Immature natural killer cell (primary cell): ENCODE results near the gene LANCL2. TPM values are rescaled to one million over a fixed set of nuclear protein-coding genes. Genes with fewer than 3 reads are reported as not detected.
A peak's percentile ranks its signal among the peaks of the same experiment; 100 is the strongest.

Source experiments
- DNase-seq, 3 donors: peaks; one replicate each; pipeline ENCODE4 v3.0.0; 2022; ENCODE audit warnings: mixed read lengths in 1 of 3
- H3K27ac Mint-ChIP-seq, 6 donors: one replicate each; pipeline ENCODE4 v1.8.0; 2020; ENCODE audit warnings: mixed read lengths in 6 of 6, mild to moderate bottlenecking in 5 of 6, inconsistent platforms in 4 of 6, moderate library complexity in 3 of 6
- H3K27me3 Mint-ChIP-seq, 3 donors: one replicate each; pipeline ENCODE4 v1.8.0; 2020 to 2021; ENCODE audit warnings: low read depth in 3 of 3, mild to moderate bottlenecking in 3 of 3, mixed read lengths in 3 of 3, moderate library complexity in 3 of 3, inconsistent platforms in 1 of 3
- H3K36me3 Mint-ChIP-seq, 3 donors: one replicate each; pipeline ENCODE4 v1.8.0; 2020; ENCODE audit warnings: mixed read lengths in 3 of 3, inconsistent platforms in 2 of 3, mild to moderate bottlenecking in 2 of 3
- H3K4me1 Mint-ChIP-seq, 2 donors: one replicate each; pipeline ENCODE4 v1.8.0; 2020; ENCODE audit warnings: inconsistent platforms in 2 of 2, mild to moderate bottlenecking in 2 of 2, mixed read lengths in 2 of 2, moderate library complexity in 1 of 2
- H3K4me3 Mint-ChIP-seq, 5 donors: one replicate each; pipeline ENCODE4 v1.8.0; 2020; ENCODE audit warnings: mild to moderate bottlenecking in 5 of 5, mixed read lengths in 5 of 5, inconsistent platforms in 3 of 5, moderate library complexity in 3 of 5
- H3K9me3 Mint-ChIP-seq, 6 donors: one replicate each; pipeline ENCODE4 v1.8.0; 2020; ENCODE audit warnings: mild to moderate bottlenecking in 6 of 6, mixed read lengths in 6 of 6, inconsistent platforms in 4 of 6, moderate library complexity in 3 of 6
- polyA plus RNA-seq, 3 donors: library from polyadenylated mRNA; unstranded; fragments of 300-500 nt; fragmentation: Illumina TruSeq; gene quantifications; one replicate each; pipeline ENCODE4 v1.2.3, GENCODE V29; 2021

Gene LANCL2
- polyA plus RNA-seq, 3 donors from 2014 or later: 5.6 to 9.5 (median 5.8) TPM

- Mint-ChIP-seq H3K9me3 (no peaks in the 10 kb centered on the region), H3K36me3 (no peaks in the 10 kb centered on the region), H3K4me1 (peaks cover 12 to 30% of the 10 kb centered on the region in 2 donors), H3K27ac (peak overlapping the region; percentile 62 to 99 (median 96)), H3K27me3 (peaks cover 5 to 20% (median 6%) of the 10 kb centered on the region in 3 donors), H3K4me3 (peak overlapping the region; percentile 54 to 96 (median 92))
- no peak for DNase-seq
Observed at GRCh38 chr7:55367283-55367840, 2.2 kb downstream of the LANCL2 start.

GRCh38 chr7:55369427-55370400 lies 4.6 kb downstream of the LANCL2 start:
- H3K9me3 Mint-ChIP-seq: no peaks in the 10 kb centered on the region
- H3K4me1 Mint-ChIP-seq: peaks cover 6 to 26% of the 10 kb centered on the region in 2 donors
- peaks cover 0 to 3% (median 0%) of the 10 kb centered on the region in 3 donors for H3K36me3 Mint-ChIP-seq
- no peak overlapping the region for H3K4me3 Mint-ChIP-seq
- H3K27ac Mint-ChIP-seq: no peak overlapping the region
- DNase-seq: no peak
- peaks cover 5 to 20% (median 6%) of the 10 kb centered on the region in 3 donors for H3K27me3 Mint-ChIP-seq

GRCh38 chr7:55374213-55374612 lies 9.1 kb downstream of the LANCL2 start:
- no peak overlapping the region for H3K27ac Mint-ChIP-seq
- no peaks in the 10 kb centered on the region for H3K4me1 Mint-ChIP-seq
- H3K36me3 Mint-ChIP-seq: peaks cover 0 to 3% (median 0%) of the 10 kb centered on the region in 3 donors
- H3K4me3 Mint-ChIP-seq: no peak overlapping the region
- DNase-seq: no peak
- H3K9me3 Mint-ChIP-seq: no peaks in the 10 kb centered on the region
- H3K27me3 Mint-ChIP-seq: no peaks in the 10 kb centered on the region

GRCh38 chr7:55375237-55375636 lies 10.1 kb downstream of the LANCL2 start:
- Mint-ChIP-seq H3K4me3 (no peak overlapping the region), H3K36me3 (peaks cover 0 to 3% (median 0%) of the 10 kb centered on the region in 3 donors)

GRCh38 chr7:55377162-55377817 lies 12.2 kb downstream of the LANCL2 start:
- Mint-ChIP-seq H3K9me3 (no peaks in the 10 kb centered on the region), H3K36me3 (peaks cover 0 to 3% (median 0%) of the 10 kb centered on the region in 3 donors), H3K4me3 (no peak overlapping the region), H3K4me1 (peaks cover 0 to 2% of the 10 kb centered on the region in 2 donors), H3K27ac (no peak overlapping the region), H3K27me3 (peaks cover 0 to 2% (median 0%) of the 10 kb centered on the region in 3 donors)
- DNase-seq: no peak

More at GRCh38 chr7:55375237-55375636, 10.1 kb downstream of the LANCL2 start:
- Mint-ChIP-seq H3K4me1 (no peaks in the 10 kb centered on the region), H3K27ac (no peak overlapping the region), H3K27me3 (no peaks in the 10 kb centered on the region), H3K9me3 (no peaks in the 10 kb centered on the region)
- DNase-seq: no peak

GRCh38 chr7:55379285-55379684 lies 14.1 kb downstream of the LANCL2 start:
- H3K4me1 Mint-ChIP-seq: peaks cover 0 to 2% of the 10 kb centered on the region in 2 donors
- H3K27me3 Mint-ChIP-seq: peaks cover 0 to 2% (median 2%) of the 10 kb centered on the region in 3 donors
- DNase-seq: no peak
- H3K36me3 Mint-ChIP-seq: peaks cover 0 to 9% (median under 1%) of the 10 kb centered on the region in 3 donors
- peaks cover 0 to 7% (median 1%) of the 10 kb centered on the region in 6 donors for H3K9me3 Mint-ChIP-seq
- H3K27ac Mint-ChIP-seq: no peak overlapping the region
- H3K4me3 Mint-ChIP-seq: no peak overlapping the region

GRCh38 chr7:55381189-55381588 lies 16.1 kb downstream of the LANCL2 start:
- Mint-ChIP-seq H3K27ac (no peak overlapping the region), H3K9me3 (peaks cover 4 to 22% (median 12%) of the 10 kb centered on the region in 6 donors), H3K27me3 (peaks cover 0 to 2% (median 2%) of the 10 kb centered on the region in 3 donors)

GRCh38 chr7:55381696-55382095 lies 16.6 kb downstream of the LANCL2 start:
- peaks cover 5 to 26% (median 13%) of the 10 kb centered on the region in 6 donors for H3K9me3 Mint-ChIP-seq
- no peak for DNase-seq
- peaks cover 0 to 2% (median 2%) of the 10 kb centered on the region in 3 donors for H3K27me3 Mint-ChIP-seq
- no peak overlapping the region for H3K27ac Mint-ChIP-seq
- peaks cover 11 to 20% (median 18%) of the 10 kb centered on the region in 3 donors for H3K36me3 Mint-ChIP-seq
- H3K4me3 Mint-ChIP-seq: no peak overlapping the region
- H3K4me1 Mint-ChIP-seq: peaks cover 0 to 4% of the 10 kb centered on the region in 2 donors

More at GRCh38 chr7:55381189-55381588, 16.1 kb downstream of the LANCL2 start:
- no peak for DNase-seq
- H3K4me1 Mint-ChIP-seq: peaks cover 0 to 2% of the 10 kb centered on the region in 2 donors
- H3K36me3 Mint-ChIP-seq: peaks cover 8 to 17% (median 13%) of the 10 kb centered on the region in 3 donors
- H3K4me3 Mint-ChIP-seq: no peak overlapping the region

- peaks cover 0 to 4% of the 10 kb centered on the region in 2 donors for H3K4me1 Mint-ChIP-seq
- peaks cover 16 to 25% (median 24%) of the 10 kb centered on the region in 3 donors for H3K36me3 Mint-ChIP-seq
Observed at GRCh38 chr7:55382251-55382650, 17.1 kb downstream of the LANCL2 start.

GRCh38 chr7:55386541-55386940 lies 21.4 kb downstream of the LANCL2 start:
- H3K4me1 Mint-ChIP-seq: peaks cover 0 to 4% of the 10 kb centered on the region in 2 donors
- H3K4me3 Mint-ChIP-seq: no peak overlapping the region
- H3K27me3 Mint-ChIP-seq: peaks cover 0 to 3% (median 2%) of the 10 kb centered on the region in 3 donors
- H3K36me3 Mint-ChIP-seq: peaks cover 16 to 36% (median 29%) of the 10 kb centered on the region in 3 donors
- no peak overlapping the region for H3K27ac Mint-ChIP-seq
- peaks cover 16 to 35% (median 19%) of the 10 kb centered on the region in 6 donors for H3K9me3 Mint-ChIP-seq
- DNase-seq: no peak

More at GRCh38 chr7:55382251-55382650, 17.1 kb downstream of the LANCL2 start:
- DNase-seq: no peak
- H3K27ac Mint-ChIP-seq: no peak overlapping the region
- peaks cover 2 to 3% (median 2%) of the 10 kb centered on the region in 3 donors for H3K27me3 Mint-ChIP-seq
- H3K4me3 Mint-ChIP-seq: no peak overlapping the region
- H3K9me3 Mint-ChIP-seq: peaks cover 11 to 32% (median 19%) of the 10 kb centered on the region in 6 donors

- H3K36me3 Mint-ChIP-seq: peaks cover 16 to 36% (median 29%) of the 10 kb centered on the region in 3 donors
- peaks cover 16 to 35% (median 19%) of the 10 kb centered on the region in 6 donors for H3K9me3 Mint-ChIP-seq
- peaks cover 0 to 1% of the 10 kb centered on the region in 2 donors for H3K4me1 Mint-ChIP-seq
- no peak overlapping the region for H3K4me3 Mint-ChIP-seq
- no peak overlapping the region for H3K27ac Mint-ChIP-seq
- DNase-seq: no peak
- H3K27me3 Mint-ChIP-seq: peaks cover 0 to 3% (median 2%) of the 10 kb centered on the region in 3 donors
Observed at GRCh38 chr7:55387062-55387965, 22.2 kb downstream of the LANCL2 start.

- H3K27ac Mint-ChIP-seq: no peak overlapping the region
Observed at GRCh38 chr7:55396233-55396785, 31.2 kb downstream of the LANCL2 start.

More at GRCh38 chr7:55396233-55396785, 31.2 kb downstream of the LANCL2 start:
- DNase-seq: no peak
- no peaks in the 10 kb centered on the region for H3K9me3 Mint-ChIP-seq
- H3K4me3 Mint-ChIP-seq: no peak overlapping the region
- no peaks in the 10 kb centered on the region for H3K4me1 Mint-ChIP-seq
- H3K36me3 Mint-ChIP-seq: peaks cover 0 to 10% (median 8%) of the 10 kb centered on the region in 3 donors
- peaks cover 0 to 3% (median 0%) of the 10 kb centered on the region in 3 donors for H3K27me3 Mint-ChIP-seq
